Left lobe of liver (tissue), 2 donors: Measurements from ENCODE around the gene AFAP1L2. TPM values are rescaled to one million over a fixed set of nuclear protein-coding genes. Genes with fewer than 3 reads are reported as not detected.

Source experiments
- ATAC-seq: fragments of 200-7000 bp; cut with Tn5 transposase; one replicate; pipeline ENCODE4 v1.9.1; 2020; ENCODE audit warnings: mild to moderate bottlenecking, moderate library complexity
- DNase-seq: peaks from one replicate; pipeline ENCODE4 v3.0.0-alpha.2; 2020; ENCODE audit warnings: low spot score
- total RNA-seq: library from RNA; stranded (reverse); gene quantifications from one replicate; pipeline ENCODE4 v1.2.1, GENCODE V29; 2021
- donor health status: DM: no; HTN: no; CAD: no; lungs with moderate emphysema.
- donor health status: DM: no; HTN: yes; CAD: no.

The AFAP1L2 gene
- total RNA-seq, 1 donor from 2014 or later, result 1.3 TPM

- no peak for DNase-seq
- no peak for ATAC-seq
Observed at GRCh38 chr10:114418109-114418508, 13.8 kb upstream of the AFAP1L2 start.

GRCh38 chr10:114412907-114413797 lies 8.8 kb upstream of the AFAP1L2 start:
- ATAC-seq (peak; percentile 72), DNase-seq (no peak)

- no peak for DNase-seq
- ATAC-seq, result no peak
Observed at GRCh38 chr10:114408968-114409444, 4.7 kb upstream of the AFAP1L2 start.

- ATAC-seq, result no peak
- DNase-seq, result no peak
Observed at GRCh38 chr10:114408112-114408967, 4.0 kb upstream of the AFAP1L2 start.

GRCh38 chr10:114406455-114406854 lies 2.2 kb upstream of the AFAP1L2 start:
- no peak for ATAC-seq
- no peak for DNase-seq

- DNase-seq, result no peak
- no peak for ATAC-seq
Observed at GRCh38 chr10:114405011-114405350, 679 bp upstream of the AFAP1L2 start.

- peak; percentile 16 for ATAC-seq
- no peak for DNase-seq
Observed at GRCh38 chr10:114403541-114404161, 651 bp downstream of the AFAP1L2 start.

- no peak for DNase-seq
Observed at GRCh38 chr10:114402871-114403540, 1.3 kb downstream of the AFAP1L2 start.

GRCh38 chr10:114402233-114402632 lies 2.1 kb downstream of the AFAP1L2 start:
- DNase-seq, result no peak
- no peak for ATAC-seq

More at GRCh38 chr10:114402871-114403540, 1.3 kb downstream of the AFAP1L2 start:
- ATAC-seq, result no peak

- DNase-seq, result no peak
- peak; percentile 16 for ATAC-seq
Observed at GRCh38 chr10:114401195-114401791, 3.0 kb downstream of the AFAP1L2 start.

- DNase-seq (no peak), ATAC-seq (no peak)
Observed at GRCh38 chr10:114400091-114400490, 4.2 kb downstream of the AFAP1L2 start.

GRCh38 chr10:114399576-114399975 lies 4.7 kb downstream of the AFAP1L2 start:
- no peak for DNase-seq
- no peak for ATAC-seq

- ATAC-seq, result no peak
- no peak for DNase-seq
Observed at GRCh38 chr10:114398587-114399331, 5.5 kb downstream of the AFAP1L2 start.

- ATAC-seq, result peak; percentile 24
- no peak for DNase-seq
Observed at GRCh38 chr10:114397651-114398145, 6.6 kb downstream of the AFAP1L2 start.

GRCh38 chr10:114396464-114396863 lies 7.8 kb downstream of the AFAP1L2 start:
- no peak for ATAC-seq
- no peak for DNase-seq

GRCh38 chr10:114395366-114396022 lies 8.8 kb downstream of the AFAP1L2 start:
- ATAC-seq (no peak), DNase-seq (no peak)

GRCh38 chr10:114394531-114394930 lies 9.8 kb downstream of the AFAP1L2 start:
- ATAC-seq, result no peak

GRCh38 chr10:114393886-114394285 lies 10.4 kb downstream of the AFAP1L2 start:
- ATAC-seq (no peak), DNase-seq (no peak)

More at GRCh38 chr10:114394531-114394930, 9.8 kb downstream of the AFAP1L2 start:
- no peak for DNase-seq

GRCh38 chr10:114393482-114393881 lies 10.8 kb downstream of the AFAP1L2 start:
- no peak for ATAC-seq
- DNase-seq, result no peak
